ENCODE data around the gene NBPF12. TPM values are rescaled to one million over a fixed set of nuclear protein-coding genes. Genes with fewer than 3 reads are reported as not detected.
A peak's percentile ranks its signal among the peaks of the same experiment; 100 is the strongest.
"Not testable (repeated sequence)": the region's sequence is repeated elsewhere in the genome, so short reads cannot be mapped to it uniquely, and the experiment has no call there.

Gene NBPF12, protein sequence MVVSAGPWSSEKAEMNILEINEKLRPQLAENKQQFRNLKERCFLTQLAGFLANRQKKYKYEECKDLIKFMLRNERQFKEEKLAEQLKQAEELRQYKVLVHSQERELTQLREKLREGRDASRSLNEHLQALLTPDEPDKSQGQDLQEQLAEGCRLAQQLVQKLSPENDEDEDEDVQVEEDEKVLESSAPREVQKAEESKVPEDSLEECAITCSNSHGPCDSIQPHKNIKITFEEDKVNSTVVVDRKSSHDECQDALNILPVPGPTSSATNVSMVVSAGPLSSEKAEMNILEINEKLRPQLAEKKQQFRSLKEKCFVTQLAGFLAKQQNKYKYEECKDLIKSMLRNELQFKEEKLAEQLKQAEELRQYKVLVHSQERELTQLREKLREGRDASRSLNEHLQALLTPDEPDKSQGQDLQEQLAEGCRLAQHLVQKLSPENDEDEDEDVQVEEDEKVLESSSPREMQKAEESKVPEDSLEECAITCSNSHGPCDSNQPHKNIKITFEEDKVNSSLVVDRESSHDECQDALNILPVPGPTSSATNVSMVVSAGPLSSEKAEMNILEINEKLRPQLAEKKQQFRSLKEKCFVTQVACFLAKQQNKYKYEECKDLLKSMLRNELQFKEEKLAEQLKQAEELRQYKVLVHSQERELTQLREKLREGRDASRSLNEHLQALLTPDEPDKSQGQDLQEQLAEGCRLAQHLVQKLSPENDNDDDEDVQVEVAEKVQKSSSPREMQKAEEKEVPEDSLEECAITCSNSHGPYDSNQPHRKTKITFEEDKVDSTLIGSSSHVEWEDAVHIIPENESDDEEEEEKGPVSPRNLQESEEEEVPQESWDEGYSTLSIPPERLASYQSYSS (N-terminal part only)
- 7.7 and 8.4 TPM in 2 replicates for total RNA-seq

DNA sequence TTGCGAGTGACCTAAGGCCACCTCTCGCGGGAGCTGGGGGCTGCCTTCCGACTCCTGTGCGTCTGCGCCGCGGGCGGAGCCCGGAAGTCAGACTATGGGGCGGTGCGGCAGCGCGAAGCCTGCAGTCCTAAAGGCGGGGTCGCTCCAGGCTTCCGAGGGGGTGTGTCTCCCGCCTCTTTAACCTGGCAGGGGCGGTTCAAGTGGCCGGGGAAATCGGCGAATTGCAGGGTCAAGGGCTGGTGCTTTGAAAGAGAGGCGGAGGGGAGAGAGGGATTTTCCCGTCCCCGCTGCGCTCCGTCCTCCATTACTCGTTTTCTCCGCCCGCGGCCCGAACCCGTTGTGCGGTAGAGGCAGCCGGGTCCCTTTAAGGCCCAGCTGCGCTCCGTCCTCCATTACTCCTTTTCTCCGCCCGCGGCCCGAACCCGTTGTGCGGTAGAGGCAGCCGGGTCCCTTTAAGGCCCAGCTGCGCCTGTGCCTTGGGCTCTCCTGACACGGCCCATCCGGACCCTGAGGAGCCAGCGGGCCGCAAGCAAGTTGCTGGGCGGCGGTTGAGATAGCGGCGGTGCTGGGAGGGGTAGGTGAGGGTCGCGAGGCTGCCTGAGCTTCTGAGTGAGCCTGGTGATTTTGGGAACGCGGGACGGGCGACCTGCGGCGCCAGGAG lies at the start of gene NBPF12:
TSS of gene NBPF12 (plus strand) at position 83 of the 661 bp plus-strand sequence. CDS start 21,820 bp downstream, outside the sequence.
- peak within 1 kb of the TSS; percentile 64 for H3K4me3 ChIP-seq (ENCODE audit: low read depth, low read length)
- DNase-seq (ENCODE audit: low read depth), result peak; percentile 66
- not testable (repeated sequence) for H3K27me3 ChIP-seq (ENCODE audit: control insufficient read depth, insufficient read depth, low read length); FAIRE-seq; H3K36me3 ChIP-seq (ENCODE audit: control insufficient read depth, insufficient read depth, low read length)

DNA sequence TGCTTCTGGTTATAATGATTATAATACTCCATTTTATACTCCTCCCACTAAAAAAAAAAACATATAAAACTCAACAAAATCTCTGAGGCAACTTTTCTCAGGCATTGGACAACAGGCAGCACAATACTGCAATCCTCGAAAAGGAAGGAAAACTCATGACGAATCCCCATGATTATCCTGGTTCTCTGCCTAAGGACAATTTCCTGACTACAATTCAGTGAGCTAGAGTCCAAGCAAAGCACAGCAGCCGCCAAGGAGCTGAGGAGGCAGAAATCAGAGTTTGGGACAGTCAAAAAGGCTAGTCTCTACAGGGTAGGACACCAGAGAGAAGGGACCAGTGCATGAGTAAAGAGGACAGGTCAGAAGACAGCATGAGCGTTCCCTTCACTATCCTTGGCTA lies 46.8 kb upstream of the NBPF12 start:
- not testable (repeated sequence) for DNase-seq (ENCODE audit: low read depth); FAIRE-seq; H3K4me3 ChIP-seq (ENCODE audit: low read depth, low read length); H3K27me3 ChIP-seq (ENCODE audit: control insufficient read depth, insufficient read depth, low read length); H3K36me3 ChIP-seq (ENCODE audit: control insufficient read depth, insufficient read depth, low read length)

DNA sequence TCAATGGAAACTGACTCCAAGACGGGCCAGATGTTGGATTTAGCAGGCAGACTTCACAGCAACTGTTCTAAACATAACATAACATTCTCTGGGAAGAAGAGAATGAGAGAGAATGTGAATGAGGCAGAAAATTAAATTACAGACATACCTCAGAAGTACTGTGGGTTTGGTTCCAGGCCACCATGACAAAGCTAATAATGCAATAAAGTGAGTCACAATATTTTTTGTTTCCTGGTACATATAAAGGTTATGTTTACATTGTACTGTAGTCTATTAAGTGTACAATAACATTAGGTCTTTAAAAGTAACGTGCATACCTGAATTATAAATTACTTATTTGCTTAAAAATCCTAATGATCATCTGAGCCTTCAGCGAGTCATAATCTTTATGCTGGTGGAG lies 45.8 kb upstream of the NBPF12 start:
- FAIRE-seq, result not testable (repeated sequence)

DNA sequence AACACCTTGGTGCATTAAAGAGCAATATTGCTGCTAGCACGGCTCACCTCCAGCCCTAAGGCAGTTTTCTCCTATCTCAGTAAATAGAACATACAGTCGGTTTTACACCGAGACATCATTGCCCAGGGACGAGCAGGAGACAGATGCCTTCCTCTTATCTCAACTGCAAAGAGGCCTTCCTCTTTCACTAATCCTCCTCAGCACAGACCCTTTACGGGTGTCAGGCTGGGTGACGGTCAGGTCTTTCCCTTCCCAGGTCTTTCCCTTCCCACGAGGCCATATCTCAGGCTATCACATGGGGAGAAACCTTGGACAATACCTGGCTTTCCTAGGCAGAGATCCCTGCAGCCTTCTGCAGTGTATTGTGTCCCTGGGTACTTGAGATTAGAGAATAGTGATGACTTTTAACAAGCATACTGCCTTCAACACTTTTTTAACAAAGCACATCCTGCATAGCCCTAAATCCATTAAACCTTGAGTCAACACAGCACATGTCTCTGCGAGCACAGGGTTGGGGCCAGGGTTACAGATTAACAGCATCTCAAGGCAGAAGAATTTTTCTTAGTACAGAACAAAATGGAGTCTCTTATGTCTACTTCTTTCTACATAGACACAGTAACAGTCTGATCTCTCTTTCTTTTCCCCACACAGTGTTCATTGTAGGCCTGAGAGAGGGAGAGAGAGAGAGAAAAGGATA lies 30.4 kb upstream of the NBPF12 start:
- H3K4me3 ChIP-seq (ENCODE audit: low read depth, low read length); H3K27me3 ChIP-seq (ENCODE audit: control insufficient read depth, insufficient read depth, low read length); DNase-seq (ENCODE audit: low read depth); FAIRE-seq; H3K36me3 ChIP-seq (ENCODE audit: control insufficient read depth, insufficient read depth, low read length): not testable (repeated sequence)

More for the DNA sequence above, 45.8 kb upstream of the NBPF12 start:
- DNase-seq (ENCODE audit: low read depth); H3K36me3 ChIP-seq (ENCODE audit: control insufficient read depth, insufficient read depth, low read length); H3K27me3 ChIP-seq (ENCODE audit: control insufficient read depth, insufficient read depth, low read length); H3K4me3 ChIP-seq (ENCODE audit: low read depth, low read length): not testable (repeated sequence)

DNA sequence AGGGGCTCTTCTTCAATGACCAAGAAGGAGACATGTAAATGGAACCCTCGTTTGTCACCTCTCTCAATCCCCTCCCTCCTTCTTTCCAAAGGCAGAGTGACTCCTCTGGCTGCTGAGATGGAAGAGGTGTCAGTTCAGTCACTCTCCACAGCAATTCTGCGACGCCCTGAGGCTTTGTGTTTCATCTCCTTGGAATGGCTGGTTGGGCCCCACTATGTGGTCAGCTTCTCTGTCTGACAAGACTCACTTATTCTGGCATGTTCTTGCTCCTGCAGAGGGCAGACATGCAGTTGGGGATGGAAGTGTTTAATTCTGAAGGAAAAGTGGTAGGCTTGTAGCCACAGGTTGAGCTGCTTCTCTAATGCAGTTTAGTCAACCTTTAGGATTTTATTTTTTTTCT lies 25.1 kb upstream of the NBPF12 start:
- not testable (repeated sequence) for FAIRE-seq; H3K36me3 ChIP-seq (ENCODE audit: control insufficient read depth, insufficient read depth, low read length); H3K27me3 ChIP-seq (ENCODE audit: control insufficient read depth, insufficient read depth, low read length); H3K4me3 ChIP-seq (ENCODE audit: low read depth, low read length)
- DNase-seq (ENCODE audit: low read depth), result peak; percentile 73

DNA sequence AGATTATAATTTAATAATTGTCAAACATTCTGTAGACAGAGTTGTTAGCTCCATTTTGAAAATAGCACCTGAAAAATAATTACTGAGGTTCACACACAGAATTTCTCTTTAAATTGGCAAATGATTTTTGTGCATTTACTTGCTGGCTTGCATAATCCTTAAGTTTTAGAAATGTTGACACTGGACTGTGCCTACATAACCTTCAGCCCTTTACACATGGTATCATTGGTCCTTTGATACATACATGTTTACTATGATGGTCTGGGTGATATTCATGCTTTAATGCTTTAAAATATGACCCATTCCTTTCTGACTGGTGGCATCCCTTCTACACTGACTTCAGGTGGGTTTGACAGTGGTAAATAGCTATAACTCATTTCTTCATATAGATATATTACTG lies 17.3 kb upstream of the NBPF12 start:
- not testable (repeated sequence) for FAIRE-seq; DNase-seq (ENCODE audit: low read depth); H3K4me3 ChIP-seq (ENCODE audit: low read depth, low read length); H3K27me3 ChIP-seq (ENCODE audit: control insufficient read depth, insufficient read depth, low read length); H3K36me3 ChIP-seq (ENCODE audit: control insufficient read depth, insufficient read depth, low read length)

DNA sequence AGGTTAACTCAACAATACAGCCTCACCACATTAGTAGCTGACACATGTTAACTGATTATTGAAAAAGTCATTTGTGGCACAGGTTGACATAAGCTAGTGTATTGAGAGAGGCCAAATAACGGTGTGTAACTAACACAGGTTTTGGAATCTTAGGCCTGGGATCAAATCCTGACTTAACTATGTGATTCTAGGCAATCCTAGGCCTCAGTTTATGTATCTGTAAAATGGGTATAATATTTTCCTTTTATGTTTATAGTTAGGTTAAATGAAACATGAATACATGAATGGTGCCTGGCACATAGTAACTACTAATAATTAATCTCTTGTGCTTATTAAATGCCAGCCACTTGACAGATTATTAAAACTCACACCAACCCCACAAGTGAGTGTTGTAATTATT lies 15.5 kb upstream of the NBPF12 start:
- not testable (repeated sequence) for H3K4me3 ChIP-seq (ENCODE audit: low read depth, low read length); H3K36me3 ChIP-seq (ENCODE audit: control insufficient read depth, insufficient read depth, low read length); DNase-seq (ENCODE audit: low read depth); H3K27me3 ChIP-seq (ENCODE audit: control insufficient read depth, insufficient read depth, low read length); FAIRE-seq

DNA sequence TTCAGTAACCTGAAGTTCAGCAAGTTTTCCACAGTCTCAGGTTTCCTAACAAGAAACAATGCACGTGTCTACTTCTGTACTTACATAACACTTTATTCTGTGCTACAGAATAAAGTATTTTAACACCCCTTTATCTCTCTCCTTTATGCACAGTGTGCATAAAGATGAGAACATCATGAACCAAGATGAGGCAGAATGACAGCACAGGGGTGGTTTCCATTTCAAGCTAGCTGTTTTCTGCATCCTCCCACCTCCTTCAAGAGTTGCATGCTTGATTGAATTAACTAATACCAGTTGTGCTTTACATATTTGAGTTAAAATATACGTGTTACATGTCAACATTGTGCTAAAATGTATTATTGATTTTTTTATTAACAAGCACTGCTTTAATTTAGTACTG lies 14.0 kb upstream of the NBPF12 start:
- H3K27me3 ChIP-seq (ENCODE audit: control insufficient read depth, insufficient read depth, low read length); H3K36me3 ChIP-seq (ENCODE audit: control insufficient read depth, insufficient read depth, low read length); FAIRE-seq; H3K4me3 ChIP-seq (ENCODE audit: low read depth, low read length); DNase-seq (ENCODE audit: low read depth): not testable (repeated sequence)

DNA sequence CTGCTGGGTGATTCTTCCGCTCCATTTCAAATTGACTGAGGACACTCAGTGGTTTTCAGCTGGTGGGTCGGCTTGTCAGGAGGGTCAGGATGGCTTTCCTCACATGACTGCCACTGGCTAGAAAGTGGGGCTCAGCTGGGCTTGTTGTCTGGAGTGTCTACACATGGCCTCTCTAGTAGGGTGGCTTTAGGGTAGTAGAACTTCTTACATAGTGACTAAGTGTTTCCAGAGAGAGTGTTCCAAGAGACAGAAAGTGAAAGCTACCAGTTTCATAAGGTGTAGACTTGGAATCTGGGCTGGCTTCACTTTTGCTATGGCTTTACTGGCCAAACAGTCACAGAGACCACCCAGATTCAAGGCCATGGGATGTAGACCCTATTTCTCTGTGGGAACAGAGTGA lies 11.7 kb upstream of the NBPF12 start:
- not testable (repeated sequence) for H3K36me3 ChIP-seq (ENCODE audit: control insufficient read depth, insufficient read depth, low read length); H3K27me3 ChIP-seq (ENCODE audit: control insufficient read depth, insufficient read depth, low read length); FAIRE-seq; H3K4me3 ChIP-seq (ENCODE audit: low read depth, low read length); DNase-seq (ENCODE audit: low read depth)

DNA sequence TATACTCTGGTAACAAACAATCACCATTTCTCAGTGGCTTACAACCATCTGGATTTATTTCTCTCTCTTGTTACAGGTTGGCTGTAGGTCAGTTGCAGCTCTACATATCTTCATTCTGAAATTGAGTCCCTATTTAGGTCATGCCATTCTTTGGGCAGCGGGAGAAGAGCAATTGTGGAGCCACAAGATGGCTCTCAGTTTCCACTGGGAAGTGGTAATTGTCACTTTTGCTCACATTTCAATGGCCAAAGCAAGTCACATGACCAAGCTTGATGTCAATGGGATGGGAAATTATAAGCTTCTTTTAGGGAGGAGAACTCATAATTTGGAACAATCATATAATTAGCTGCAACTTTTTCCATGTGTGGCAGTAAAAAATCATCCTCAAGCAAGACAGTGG lies 7.9 kb upstream of the NBPF12 start:
- not testable (repeated sequence) for DNase-seq (ENCODE audit: low read depth); FAIRE-seq; H3K27me3 ChIP-seq (ENCODE audit: control insufficient read depth, insufficient read depth, low read length); H3K36me3 ChIP-seq (ENCODE audit: control insufficient read depth, insufficient read depth, low read length); H3K4me3 ChIP-seq (ENCODE audit: low read depth, low read length)

DNA sequence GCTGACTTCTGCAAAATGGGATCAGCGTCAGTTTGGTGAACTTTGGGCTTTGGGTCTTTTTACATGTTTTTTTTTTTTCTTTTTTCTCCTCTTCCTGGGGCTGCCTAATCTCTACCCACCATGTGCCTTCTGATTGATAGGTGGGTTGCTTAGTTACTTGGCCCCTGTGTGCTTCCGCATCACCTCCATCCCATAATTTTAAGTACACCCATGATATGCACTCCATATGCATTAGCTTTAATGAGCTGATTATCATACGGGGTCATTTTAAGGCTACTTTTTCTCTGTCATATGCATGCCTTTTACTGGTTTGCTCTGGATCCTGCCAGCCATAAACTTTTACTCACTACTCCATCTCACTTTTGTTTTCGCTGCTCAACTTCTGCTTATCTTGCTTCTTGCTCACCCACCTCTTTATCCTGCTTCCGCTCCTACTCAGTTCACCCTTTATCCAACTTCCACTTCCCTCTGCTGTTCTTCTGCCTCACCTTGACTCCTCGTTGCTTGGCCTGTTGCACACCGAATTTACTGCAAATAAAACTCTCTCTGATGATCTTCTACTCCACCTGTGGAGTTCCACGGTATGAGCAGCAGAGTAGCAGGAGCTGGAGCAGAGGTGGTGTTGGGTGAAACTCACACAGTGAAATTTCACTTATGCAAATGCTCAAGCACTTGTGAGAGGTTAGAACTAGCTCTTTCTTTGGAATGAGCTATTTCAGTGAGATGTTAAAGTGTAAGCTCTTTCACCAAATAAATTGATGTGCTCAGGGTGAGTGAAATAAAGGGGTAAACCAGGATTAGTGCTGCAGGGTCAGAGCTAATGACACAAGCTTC lies 3.5 kb upstream of the NBPF12 start:
- H3K36me3 ChIP-seq (ENCODE audit: control insufficient read depth, insufficient read depth, low read length); H3K4me3 ChIP-seq (ENCODE audit: low read depth, low read length); H3K27me3 ChIP-seq (ENCODE audit: control insufficient read depth, insufficient read depth, low read length); DNase-seq (ENCODE audit: low read depth); FAIRE-seq: not testable (repeated sequence)

DNA sequence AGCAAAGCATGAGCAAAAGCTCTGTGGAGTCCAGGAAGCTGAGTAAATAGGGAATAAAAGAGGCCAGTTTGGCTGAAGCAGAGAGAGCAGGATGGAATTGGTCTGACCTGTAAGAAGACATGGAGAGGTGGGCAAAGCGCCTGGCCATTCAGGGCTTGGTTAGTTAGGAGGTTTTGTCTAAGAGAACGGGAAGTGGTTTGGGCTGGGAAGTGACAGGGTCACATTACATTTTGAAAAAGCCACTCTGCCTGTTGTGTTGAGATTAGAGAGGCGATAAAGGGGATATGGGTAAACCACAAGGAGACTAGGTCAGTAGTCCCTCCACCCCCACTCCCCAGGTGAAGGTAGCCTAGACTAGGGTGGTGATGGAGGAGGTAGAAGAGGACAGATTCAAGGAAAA lies 662 bp upstream of the NBPF12 start:
- FAIRE-seq; H3K36me3 ChIP-seq (ENCODE audit: control insufficient read depth, insufficient read depth, low read length); DNase-seq (ENCODE audit: low read depth); H3K27me3 ChIP-seq (ENCODE audit: control insufficient read depth, insufficient read depth, low read length); H3K4me3 ChIP-seq (ENCODE audit: low read depth, low read length): not testable (repeated sequence)

Measured in bronchial epithelial cell (primary cell).